Gastroesophageal sphincter (tissue), 4 donors: ENCODE results near the gene NIPAL4. TPM values are rescaled to one million over a fixed set of nuclear protein-coding genes. Genes with fewer than 3 reads are reported as not detected.

Experiments
- ATAC-seq: fragments of 150-250 bp; one replicate; pipeline ENCODE4 v1.9.1; 2016; ENCODE audit warnings: mild to moderate bottlenecking, moderate library complexity
- H3K27ac ChIP-seq, 4 donors: fragments of 200-600 bp; sonication (generic) in 3 of 4; 1 replicate in 3 of 4; 2 replicates in 1 of 4; pipeline ENCODE4 v1.5.1; 2016 to 2019
- H3K27me3 ChIP-seq: fragments of 200-600 bp; sonication (generic); one replicate; pipeline ENCODE4 v1.5.1; 2019
- H3K36me3 ChIP-seq, 2 donors: fragments of 200-600 bp; sonication (generic); one replicate each; pipeline ENCODE4 v1.5.1; 2019; ENCODE audit warnings: control low read depth in 1 of 2
- H3K4me1 ChIP-seq, 3 donors: fragments of 200-600 bp; sonication (generic); 1 replicate in 2 of 3; 2 replicates in 1 of 3; pipeline ENCODE4 v1.5.1; 2016 to 2019; ENCODE audit warnings: control low read depth in 2 of 3
- H3K4me3 ChIP-seq, 2 donors: fragments of 200-600 bp; sonication (generic); one replicate each; pipeline ENCODE4 v1.5.1; 2019; ENCODE audit warnings: mild to moderate bottlenecking in 1 of 2, moderate library complexity in 1 of 2
- H3K9me3 ChIP-seq, 3 donors: fragments of 200-600 bp; sonication (generic); one replicate each; pipeline ENCODE4 v1.5.1; 2017 to 2019; ENCODE audit warnings: control low read depth in 2 of 3
- CTCF ChIP-seq, 4 experiments: fragments of 200-600 bp in 2 of 4; fragments of 450-650 bp in 2 of 4; sonication (generic) in 1 of 4; IDR thresholded peaks; one replicate each; pipeline ENCODE4 v1.5.1; 2017 to 2019; ENCODE audit warnings: antibody characterized with exemption in 4 of 4, mild to moderate bottlenecking in 2 of 4, moderate library complexity in 2 of 4
- EP300 ChIP-seq: sonication (generic); formaldehyde crosslinking; IDR thresholded peaks from one replicate; pipeline ENCODE4 v1.6.1; 2017; ENCODE audit warnings: antibody characterized with exemption, mild to moderate bottlenecking
- POLR2A ChIP-seq, 2 donors: fragments of 450-650 bp; IDR thresholded peaks; one replicate each; pipeline ENCODE4 v1.6.1; 2017; ENCODE audit warnings: antibody characterized with exemption in 2 of 2, mild to moderate bottlenecking in 2 of 2, moderate library complexity in 1 of 2
- POLR2AphosphoS5 ChIP-seq: sonication (generic); formaldehyde crosslinking; IDR thresholded peaks from one replicate; pipeline ENCODE4 v1.6.1; 2017; ENCODE audit warnings: antibody characterized with exemption
- WGBS, 2 donors: methylation state at CpG; one replicate each; pipeline ENCODE4 v1.1.5; 2018; ENCODE audit warnings: low coverage in 1 of 2; 5-methylcytosine and 5-hydroxymethylcytosine counted together
- total RNA-seq, 4 donors: library from RNA; depleted of rRNA; stranded (reverse); fragments of >200 nt; gene quantifications; one replicate each; pipeline ENCODE4 v1.1.0, GENCODE V29; 2016

NIPAL4 gene
- total RNA-seq, 4 donors from 2014 or later, result 1.2 to 4.8 (median 2.7) TPM

- TF ChIP-seq POLR2AphosphoS5, result no peak
- no peak for TF ChIP-seq CTCF (IDR thresholded peaks at IDR 0.05)
- TF ChIP-seq EP300, result no peak
- no peak for TF ChIP-seq POLR2A (IDR thresholded peaks at IDR 0.05)
- Histone ChIP-seq H3K36me3 (peaks cover 0 to 29% of the 10 kb centered on the region in 2 donors), H3K4me3 (no peak overlapping the region), H3K9me3 (no peaks in the 10 kb centered on the region), H3K27ac (peak overlapping the region in 3 of 4 donors; percentile 84 to 88 (median 86)), H3K27me3 (no peaks in the 10 kb centered on the region), H3K4me1 (peaks cover 19 to 86% (median 25%) of the 10 kb centered on the region in 3 donors)
- no peak for ATAC-seq
- 69 to 77% methylated on average over 6 of the region's 6 CpGs for WGBS, 2 donors
These were observed 59.0 kb downstream of the NIPAL4 start for GRCh38 chr5:157518963-157519362.

GRCh38 chr5:157519579-157520253 is 59.7 kb downstream of the NIPAL4 start:
- WGBS, 2 donors, result 91% methylated on average over 6 of the region's 9 CpGs; no CpG with 5 or more reads in 1 of the 2 donors
- Histone ChIP-seq H3K4me1 (peaks cover 22 to 86% (median 31%) of the 10 kb centered on the region in 3 donors), H3K4me3 (no peak overlapping the region), H3K36me3 (peaks cover 0 to 28% of the 10 kb centered on the region in 2 donors), H3K27ac (peak overlapping the region in 3 of 4 donors; percentile 84 to 88 (median 86)), H3K9me3 (no peaks in the 10 kb centered on the region), H3K27me3 (no peaks in the 10 kb centered on the region)
- TF ChIP-seq POLR2AphosphoS5 (no peak), POLR2A (IDR thresholded peaks at IDR 0.05) (no peak), CTCF (IDR thresholded peaks at IDR 0.05) (no peak), EP300 (no peak)
- ATAC-seq, result no peak

GRCh38 chr5:157520911-157521703 is 61.1 kb downstream of the NIPAL4 start:
- 67 to 71% methylated on average over 3 to 7 of the region's 9 CpGs for WGBS, 2 donors
- Histone ChIP-seq H3K4me3 (no peak overlapping the region), H3K36me3 (peaks cover 0 to 28% of the 10 kb centered on the region in 2 donors), H3K27ac (peak overlapping the region; percentile 9 to 88 (median 85)), H3K4me1 (peaks cover 13 to 86% (median 24%) of the 10 kb centered on the region in 3 donors), H3K9me3 (no peaks in the 10 kb centered on the region), H3K27me3 (no peaks in the 10 kb centered on the region)
- ATAC-seq, result peak; percentile 37
- TF ChIP-seq POLR2A (IDR thresholded peaks at IDR 0.05) (no peak), POLR2AphosphoS5 (peak; percentile 98), EP300 (no peak), CTCF (IDR thresholded peaks at IDR 0.05) (peak in 1 of 4 experiments; percentile 11)

- TF ChIP-seq POLR2AphosphoS5 (no peak), POLR2A (IDR thresholded peaks at IDR 0.05) (no peak), CTCF (IDR thresholded peaks at IDR 0.05) (peak in 1 of 4 experiments; percentile 4)
- no peaks in the 10 kb centered on the region for H3K27me3 ChIP-seq
- H3K27ac ChIP-seq, result peak overlapping the region; percentile 0 to 88 (median 85)
- peak; percentile 22 for ATAC-seq
- WGBS, 2 donors, result 83% methylated on average over 1 of the region's 5 CpGs; no CpG with 5 or more reads in 1 of the 2 donors
- H3K9me3 ChIP-seq, result no peaks in the 10 kb centered on the region
- H3K36me3 ChIP-seq, result peaks cover 0 to 28% of the 10 kb centered on the region in 2 donors
- H3K4me3 ChIP-seq, result no peak overlapping the region
- H3K4me1 ChIP-seq, result peaks cover 8 to 86% (median 19%) of the 10 kb centered on the region in 3 donors
These were observed 61.7 kb downstream of the NIPAL4 start for GRCh38 chr5:157521704-157522029.
